DND-41 (cell line): ENCODE data around the gene CXCL9.

ENCODE experiments used
- CTCF ChIP-seq: IDR thresholded peaks from 2 replicates; pipeline ENCODE4 v1.5.1; 2012; ENCODE audit warnings: borderline replicate concordance, low read length, moderate library complexity, mild to moderate bottlenecking; ENCODE audit not compliant: poor library complexity, severe bottlenecking; ENCODE audit errors: extremely low read depth
- EZH2 ChIP-seq: IDR thresholded peaks from 3 replicates; pipeline ENCODE4 v1.6.1; 2012; ENCODE audit warnings: borderline replicate concordance, low read depth, mild to moderate bottlenecking, moderate library complexity, low read length, inconsistent platforms; ENCODE audit not compliant: severe bottlenecking

GRCh38 chr4:76003620-76004019, 3.7 kb downstream of the CXCL9 start:
- TF ChIP-seq CTCF (no peak), EZH2 (no peak)
